Measurements from ENCODE around the gene COTL1.

Gene COTL1

GRCh38 chr16:84594725-84595038, 23.2 kb downstream of the COTL1 start:
- DNase-seq, result no peak

GRCh38 chr16:84593825-84594724, 23.8 kb downstream of the COTL1 start:
- peak; percentile 91 for DNase-seq

GRCh38 chr16:84592718-84593117, 25.2 kb downstream of the COTL1 start:
- DNase-seq, result no peak

- no peak for DNase-seq
Measured at GRCh38 chr16:84589975-84590719, 27.7 kb downstream of the COTL1 start.

- no peak for DNase-seq
Measured at GRCh38 chr16:84588991-84589390, 28.9 kb downstream of the COTL1 start.

GRCh38 chr16:84585886-84586285, 32.0 kb downstream of the COTL1 start:
- no peak for DNase-seq

- no peak for DNase-seq
Measured at GRCh38 chr16:84585467-84585866, 32.4 kb downstream of the COTL1 start.

GRCh38 chr16:84584678-84585077, 33.2 kb downstream of the COTL1 start:
- DNase-seq, result no peak

GRCh38 chr16:84583995-84584394, 33.9 kb downstream of the COTL1 start:
- no peak for DNase-seq

- no peak for DNase-seq
Measured at GRCh38 chr16:84582958-84583516, 34.8 kb downstream of the COTL1 start.

GRCh38 chr16:84581158-84581557, 36.7 kb downstream of the COTL1 start:
- DNase-seq, result no peak

GRCh38 chr16:84579936-84580335, 37.9 kb downstream of the COTL1 start:
- DNase-seq, result no peak

- no peak for DNase-seq
Measured at GRCh38 chr16:84578538-84579126, 39.2 kb downstream of the COTL1 start.

- DNase-seq, result no peak
Measured at GRCh38 chr16:84577034-84577803, 40.7 kb downstream of the COTL1 start.

GRCh38 chr16:84575914-84576313, 42.0 kb downstream of the COTL1 start:
- no peak for DNase-seq

- DNase-seq, result no peak
Measured at GRCh38 chr16:84574191-84574590, 43.7 kb downstream of the COTL1 start.

GRCh38 chr16:84572096-84572495, 45.8 kb downstream of the COTL1 start:
- no peak for DNase-seq

- no peak for DNase-seq
Measured at GRCh38 chr16:84571506-84571905, 46.4 kb downstream of the COTL1 start.

- DNase-seq, result no peak
Measured at GRCh38 chr16:84570739-84571403, 47.0 kb downstream of the COTL1 start.

- DNase-seq, result no peak
Measured at GRCh38 chr16:84569382-84569987, 48.4 kb downstream of the COTL1 start.

- DNase-seq, result no peak
Measured at GRCh38 chr16:84568066-84568465, 49.8 kb downstream of the COTL1 start.

All from CD4-positive, alpha-beta T cell treated with Interleukin-15 for 1 hour (primary cell).